ES-I3 (cell line): Measurements from ENCODE around the gene DOK5.
A peak's percentile ranks its signal among the peaks of the same experiment; 100 is the strongest.

Experiments used
- H3K36me3 ChIP-seq: 2 replicates; pipeline ENCODE4 v1.6.1; 2013; ENCODE audit warnings: mild to moderate bottlenecking, low read length, control low read depth, moderate library complexity; ENCODE audit not compliant: insufficient read depth
- H3K4me1 ChIP-seq: 2 replicates; pipeline ENCODE4 v1.6.1; 2013; ENCODE audit warnings: mild to moderate bottlenecking, control low read depth, low read length; ENCODE audit not compliant: insufficient read depth
- H3K9ac ChIP-seq: 2 replicates; pipeline ENCODE4 v1.6.1; 2013; ENCODE audit warnings: low read depth, mild to moderate bottlenecking, low read length, moderate library complexity
- H3K9me3 ChIP-seq: 2 replicates; pipeline ENCODE4 v1.6.1; 2013; ENCODE audit warnings: mild to moderate bottlenecking, low read length, moderate library complexity; ENCODE audit not compliant: control insufficient read depth, insufficient read depth

The DOK5 gene

DNA sequence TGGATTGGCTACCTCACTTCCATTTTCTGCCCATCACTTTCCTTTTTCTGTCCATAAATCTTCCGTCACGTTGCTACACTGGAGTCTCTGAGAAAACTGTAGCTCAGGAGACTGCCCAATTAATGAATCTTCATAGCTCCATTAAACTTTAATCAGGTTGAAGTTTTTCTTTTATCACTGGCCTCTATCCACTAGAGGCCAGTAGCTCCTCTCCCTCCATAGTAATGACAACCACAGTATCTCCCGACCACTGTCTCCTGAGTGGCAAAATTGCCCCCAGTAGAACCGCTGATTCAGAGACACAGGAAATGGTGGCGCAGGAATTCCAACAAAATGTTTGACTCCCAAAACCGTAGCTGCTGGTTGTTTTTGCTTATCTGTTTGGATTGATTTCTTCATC is 18.4 kb upstream of the DOK5 start:
- Histone ChIP-seq H3K36me3 (no peaks in the 10 kb centered on the region), H3K4me1 (no peaks in the 10 kb centered on the region), H3K9me3 (peaks cover 3% of the 10 kb centered on the region; the same call in 1 of the 2 replicates), H3K9ac (no peak overlapping the region)

- Histone ChIP-seq H3K9me3 (peaks cover 1% of the 10 kb centered on the region; the same call in 1 of the 2 replicates), H3K9ac (no peak overlapping the region), H3K4me1 (no peaks in the 10 kb centered on the region), H3K36me3 (no peaks in the 10 kb centered on the region)
These were observed 17.2 kb upstream of the DOK5 start for GRCh38 chr20:54458219-54458618.

- Histone ChIP-seq H3K9me3 (no peaks in the 10 kb centered on the region), H3K9ac (no peak overlapping the region), H3K4me1 (no peaks in the 10 kb centered on the region), H3K36me3 (no peaks in the 10 kb centered on the region)
These were observed 16.1 kb upstream of the DOK5 start for GRCh38 chr20:54459279-54459678.

GRCh38 chr20:54464003-54464402 is 11.4 kb upstream of the DOK5 start:
- Histone ChIP-seq H3K36me3 (no peaks in the 10 kb centered on the region), H3K4me1 (no peaks in the 10 kb centered on the region), H3K9ac (no peak overlapping the region), H3K9me3 (no peaks in the 10 kb centered on the region)

DNA sequence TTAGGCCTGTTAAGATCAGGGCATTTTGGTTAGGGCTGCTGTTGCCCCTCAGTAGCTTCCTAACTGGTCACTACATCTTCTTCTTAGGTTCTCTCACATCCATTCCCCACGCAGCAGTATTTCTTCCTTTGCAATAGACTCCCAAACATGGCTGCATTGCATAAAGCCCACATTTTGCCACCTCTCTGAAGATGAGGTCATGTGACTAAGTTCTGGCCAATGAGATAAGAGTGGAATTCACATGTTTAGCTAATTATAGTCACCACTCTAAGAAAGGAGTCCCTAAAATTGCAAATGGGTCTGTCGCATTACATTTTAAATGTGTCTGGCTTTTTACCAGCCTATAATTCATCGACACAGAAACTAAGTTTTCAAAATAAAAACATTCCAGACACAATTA is 9.3 kb upstream of the DOK5 start:
- no peaks in the 10 kb centered on the region for H3K4me1 ChIP-seq
- no peaks in the 10 kb centered on the region for H3K36me3 ChIP-seq
- no peak overlapping the region for H3K9ac ChIP-seq
- no peaks in the 10 kb centered on the region for H3K9me3 ChIP-seq

DNA sequence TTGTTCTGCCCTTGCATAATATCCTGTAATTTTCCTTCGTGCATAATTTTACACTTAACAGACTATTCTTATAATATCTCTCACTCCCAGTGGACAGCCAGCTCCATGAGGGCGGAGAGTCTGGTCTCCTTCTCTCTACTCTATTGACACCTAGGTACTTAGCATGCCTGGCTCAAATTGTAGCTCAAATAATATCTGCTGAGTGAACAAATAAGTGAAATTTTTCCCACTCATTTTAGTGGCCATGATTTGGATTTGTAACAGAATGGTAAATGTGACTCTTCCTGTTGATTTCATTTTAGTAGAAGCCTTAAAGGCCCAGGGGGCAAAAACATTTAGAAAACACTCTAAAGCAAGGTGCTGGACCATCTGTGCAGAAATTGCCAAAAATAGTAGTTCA is 7.8 kb upstream of the DOK5 start:
- Histone ChIP-seq H3K9me3 (no peaks in the 10 kb centered on the region), H3K4me1 (no peaks in the 10 kb centered on the region), H3K36me3 (no peaks in the 10 kb centered on the region), H3K9ac (no peak overlapping the region)

GRCh38 chr20:54468082-54468481 is 7.3 kb upstream of the DOK5 start:
- no peaks in the 10 kb centered on the region for H3K36me3 ChIP-seq
- H3K9ac ChIP-seq = no peak overlapping the region

GRCh38 chr20:54469293-54469692 is 6.1 kb upstream of the DOK5 start:
- Histone ChIP-seq H3K9me3 (no peaks in the 10 kb centered on the region), H3K4me1 (no peaks in the 10 kb centered on the region), H3K36me3 (no peaks in the 10 kb centered on the region), H3K9ac (no peak overlapping the region)

More at GRCh38 chr20:54468082-54468481, 7.3 kb upstream of the DOK5 start:
- H3K9me3 ChIP-seq = no peaks in the 10 kb centered on the region
- H3K4me1 ChIP-seq = no peaks in the 10 kb centered on the region

GRCh38 chr20:54469952-54470351 is 5.4 kb upstream of the DOK5 start:
- no peaks in the 10 kb centered on the region for H3K9me3 ChIP-seq
- no peak overlapping the region for H3K9ac ChIP-seq
- no peaks in the 10 kb centered on the region for H3K4me1 ChIP-seq
- H3K36me3 ChIP-seq = no peaks in the 10 kb centered on the region

- H3K9ac ChIP-seq = no peak overlapping the region
- no peaks in the 10 kb centered on the region for H3K4me1 ChIP-seq
- no peaks in the 10 kb centered on the region for H3K36me3 ChIP-seq
- H3K9me3 ChIP-seq = no peaks in the 10 kb centered on the region
These were observed 4.7 kb upstream of the DOK5 start for GRCh38 chr20:54470697-54471096.

DNA sequence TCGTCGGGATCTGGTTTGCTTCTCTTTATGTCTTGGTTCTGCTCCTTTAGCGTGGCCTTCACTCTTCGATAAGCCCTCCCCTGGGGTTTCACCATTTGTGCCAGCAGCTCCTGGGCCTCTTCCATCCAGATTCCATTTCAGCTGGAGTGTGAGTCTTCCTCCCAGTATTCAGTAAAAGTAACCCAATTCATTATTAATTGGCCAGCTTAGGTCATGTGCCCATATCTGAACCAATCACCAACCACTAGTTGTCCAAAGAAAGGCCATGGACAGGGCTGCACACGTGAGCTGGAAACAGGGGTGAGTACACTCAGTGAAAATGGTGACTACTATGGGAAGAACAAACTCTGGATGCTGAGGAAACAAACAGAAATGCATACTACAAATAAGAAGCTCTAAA is 2.8 kb upstream of the DOK5 start:
- Histone ChIP-seq H3K4me1 (no peaks in the 10 kb centered on the region; the same call in 1 of the 2 replicates), H3K9ac (no peak overlapping the region), H3K9me3 (no peaks in the 10 kb centered on the region), H3K36me3 (no peaks in the 10 kb centered on the region)

- Histone ChIP-seq H3K4me1 (no peaks in the 10 kb centered on the region; the same call in 1 of the 2 replicates), H3K9me3 (no peaks in the 10 kb centered on the region), H3K36me3 (no peaks in the 10 kb centered on the region), H3K9ac (no peak overlapping the region)
These were observed 2.1 kb upstream of the DOK5 start for GRCh38 chr20:54473340-54473739.

DNA sequence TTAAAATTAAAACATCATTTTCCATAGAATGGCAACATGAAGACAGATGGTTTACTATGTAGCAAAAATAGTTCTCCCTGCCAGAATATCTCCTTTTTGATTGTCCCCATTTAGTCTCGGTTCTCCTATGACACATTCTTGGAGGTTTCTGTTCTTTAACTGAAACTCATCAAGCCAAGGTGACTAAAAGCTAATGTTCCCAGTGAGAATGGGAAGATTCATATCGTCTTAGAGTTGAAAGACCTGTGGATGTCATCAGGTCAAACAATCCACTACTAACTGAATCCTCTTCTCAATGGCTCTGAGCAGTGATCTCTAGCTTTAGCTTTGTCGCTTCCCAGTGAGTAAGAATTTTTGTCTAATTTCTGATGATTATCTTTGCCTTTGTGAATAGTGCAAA is 1.3 kb upstream of the DOK5 start:
- H3K9me3 ChIP-seq = no peaks in the 10 kb centered on the region
- peaks cover under 1% of the 10 kb centered on the region for H3K4me1 ChIP-seq
- no peak overlapping the region for H3K9ac ChIP-seq
- H3K36me3 ChIP-seq = no peaks in the 10 kb centered on the region

- Histone ChIP-seq H3K4me1 (peaks cover 6% of the 10 kb centered on the region), H3K36me3 (no peaks in the 10 kb centered on the region), H3K9me3 (no peaks in the 10 kb centered on the region), H3K9ac (peak overlapping the region; percentile 77; the same call in 1 of the 2 replicates)
These were observed 527 bp upstream of the DOK5 start for GRCh38 chr20:54474866-54475265.

DNA sequence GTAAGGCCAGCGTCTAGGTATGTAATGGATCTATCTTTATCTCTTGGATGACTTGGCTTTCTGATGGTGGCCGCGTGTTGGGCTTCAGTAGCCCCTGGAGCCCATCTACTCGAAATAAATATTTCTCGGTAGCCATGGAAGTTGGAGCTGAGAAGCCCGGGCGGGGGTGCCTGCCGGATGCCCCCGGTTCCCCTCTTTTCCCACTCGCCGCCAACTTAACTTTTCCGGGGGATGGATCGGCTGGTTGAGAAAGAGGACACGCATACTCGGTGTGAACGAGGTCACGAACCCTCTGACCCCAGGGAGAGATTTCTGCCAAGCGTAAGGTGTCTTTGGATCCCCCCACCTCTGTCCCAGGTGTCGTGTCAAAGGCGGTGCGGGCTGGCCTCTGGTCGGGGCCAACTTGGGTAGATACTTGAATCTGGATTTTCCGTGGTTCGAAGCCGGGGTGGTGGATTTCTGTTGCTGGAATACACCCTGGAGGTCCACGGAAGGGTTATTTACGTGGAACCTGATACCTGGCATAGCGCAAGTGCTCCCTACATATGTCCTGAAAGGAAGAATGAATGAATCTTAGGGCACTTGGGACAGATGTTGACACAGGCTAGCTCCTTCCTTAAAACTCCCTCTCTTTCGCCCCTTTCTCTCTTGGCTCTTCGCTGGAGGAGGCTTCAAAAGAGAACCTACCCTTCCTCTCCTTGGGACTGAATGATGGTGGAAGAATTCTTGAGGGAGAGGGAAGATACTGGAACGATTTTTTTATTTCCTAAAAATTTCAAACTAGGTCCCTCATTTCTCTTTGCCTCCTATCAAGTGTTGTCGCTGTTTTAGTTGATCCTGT is 996 bp downstream of the DOK5 start:
- Histone ChIP-seq H3K4me1 (peaks cover 6% of the 10 kb centered on the region), H3K9me3 (no peaks in the 10 kb centered on the region), H3K36me3 (no peaks in the 10 kb centered on the region), H3K9ac (peak overlapping the region; percentile 77)
